ENCODE measurements around the gene ZNG1C.
"Not testable (repeated sequence)": the region's sequence is repeated elsewhere in the genome, so short reads cannot be mapped to it uniquely, and the experiment has no call there.

Gene ZNG1C

DNA sequence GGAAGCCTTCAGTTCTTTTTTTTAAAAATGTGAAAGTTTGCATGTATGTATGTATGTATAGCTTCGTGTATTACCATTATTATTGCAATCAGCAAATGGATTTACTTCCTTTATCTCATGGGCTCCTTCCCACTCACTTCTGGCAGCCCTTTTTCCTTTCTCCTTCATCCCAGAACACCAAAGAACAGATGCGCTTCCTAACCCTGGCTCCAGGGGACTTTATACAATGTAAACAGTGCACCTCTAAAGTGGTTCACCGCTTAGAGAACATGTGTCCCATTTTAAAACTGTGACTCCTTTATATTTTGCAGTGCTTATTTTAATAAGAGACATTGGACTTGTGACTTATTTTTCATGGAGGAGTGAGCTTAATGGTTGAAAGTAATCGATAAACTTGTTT is 101.5 kb downstream of the ZNG1C start:
- not testable (repeated sequence) for DNase-seq

DNA sequence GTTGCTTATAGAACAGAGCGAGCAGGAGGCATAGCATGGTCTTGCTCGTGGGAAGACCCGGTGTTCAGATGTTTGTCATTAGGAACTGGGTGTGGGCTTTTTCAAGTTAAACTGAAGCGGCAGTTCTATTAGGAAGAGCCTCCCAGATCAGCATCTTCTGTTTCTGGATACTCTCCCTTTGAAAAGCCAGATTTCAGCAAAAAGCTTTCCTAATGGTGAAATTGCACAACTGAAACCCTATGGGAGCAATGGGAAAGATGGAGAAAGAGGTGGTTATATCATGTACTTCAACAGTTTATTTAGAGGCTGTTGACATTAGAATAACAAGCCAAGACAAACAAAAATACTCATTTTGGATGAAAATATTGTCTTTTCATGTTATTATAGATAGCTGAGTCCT is 102.2 kb downstream of the ZNG1C start:
- DNase-seq, result not testable (repeated sequence)
